GM18505 (cell line): ENCODE measurements around the gene KCTD12.

ENCODE experiments used
- ATAC-seq: cut with Tn5 transposase; IDR thresholded peaks from one replicate; pipeline ENCODE4 v1.9.1; 2021; ENCODE audit not compliant: unreplicated experiment
- POLR2A ChIP-seq: IDR thresholded peaks from 4 replicates; pipeline ENCODE4 v1.6.1; 2011; ENCODE audit warnings: borderline replicate concordance; ENCODE audit not compliant: insufficient read depth, insufficient read length; ENCODE audit errors: extremely low read depth

The KCTD12 gene

GRCh38 chr13:76861859-76862258 lies 24.3 kb downstream of the KCTD12 start:
- no peak for TF ChIP-seq POLR2A
- no peak for ATAC-seq

- ATAC-seq = no peak
- no peak for TF ChIP-seq POLR2A
Observed at GRCh38 chr13:76860706-76861105, 25.5 kb downstream of the KCTD12 start.

GRCh38 chr13:76854894-76855293 lies 31.3 kb downstream of the KCTD12 start:
- ATAC-seq = no peak
- TF ChIP-seq POLR2A = no peak

- no peak for TF ChIP-seq POLR2A
- no peak for ATAC-seq
Observed at GRCh38 chr13:76853921-76854608, 32.1 kb downstream of the KCTD12 start.

- TF ChIP-seq POLR2A = no peak
- ATAC-seq = no peak
Observed at GRCh38 chr13:76853481-76853880, 32.7 kb downstream of the KCTD12 start.

GRCh38 chr13:76852986-76853385 lies 33.2 kb downstream of the KCTD12 start:
- TF ChIP-seq POLR2A = no peak
- ATAC-seq = no peak

GRCh38 chr13:76851961-76852360 lies 34.2 kb downstream of the KCTD12 start:
- TF ChIP-seq POLR2A = no peak
- no peak for ATAC-seq

- no peak for ATAC-seq
- no peak for TF ChIP-seq POLR2A
Observed at GRCh38 chr13:76849493-76849892, 36.7 kb downstream of the KCTD12 start.

- ATAC-seq = no peak
- TF ChIP-seq POLR2A = no peak
Observed at GRCh38 chr13:76848596-76848995, 37.6 kb downstream of the KCTD12 start.

GRCh38 chr13:76846363-76846762 lies 39.8 kb downstream of the KCTD12 start:
- TF ChIP-seq POLR2A = no peak
- ATAC-seq = no peak

GRCh38 chr13:76845865-76846264 lies 40.3 kb downstream of the KCTD12 start:
- ATAC-seq = no peak
- TF ChIP-seq POLR2A = no peak

- no peak for ATAC-seq
Observed at GRCh38 chr13:76845367-76845766, 40.8 kb downstream of the KCTD12 start.

GRCh38 chr13:76837801-76838200 lies 48.4 kb downstream of the KCTD12 start:
- no peak for ATAC-seq
- TF ChIP-seq POLR2A = no peak

More at GRCh38 chr13:76845367-76845766, 40.8 kb downstream of the KCTD12 start:
- no peak for TF ChIP-seq POLR2A

- no peak for ATAC-seq
- no peak for TF ChIP-seq POLR2A
Observed at GRCh38 chr13:76836311-76836710, 49.9 kb downstream of the KCTD12 start.
